Activated T-helper 1 cell treated with Interleukin-2 at 50 U/mL for 16 hours (primary cell): ENCODE results near the gene DRC7.
"Not testable (repeated sequence)": the region's sequence is repeated elsewhere in the genome, so short reads cannot be mapped to it uniquely, and the experiment has no call there.

ENCODE experiments used
- DNase-seq: peaks from one replicate; pipeline ENCODE4 v3.0.0-alpha.2; 2020; ENCODE audit warnings: low read depth

Gene DRC7

DNA sequence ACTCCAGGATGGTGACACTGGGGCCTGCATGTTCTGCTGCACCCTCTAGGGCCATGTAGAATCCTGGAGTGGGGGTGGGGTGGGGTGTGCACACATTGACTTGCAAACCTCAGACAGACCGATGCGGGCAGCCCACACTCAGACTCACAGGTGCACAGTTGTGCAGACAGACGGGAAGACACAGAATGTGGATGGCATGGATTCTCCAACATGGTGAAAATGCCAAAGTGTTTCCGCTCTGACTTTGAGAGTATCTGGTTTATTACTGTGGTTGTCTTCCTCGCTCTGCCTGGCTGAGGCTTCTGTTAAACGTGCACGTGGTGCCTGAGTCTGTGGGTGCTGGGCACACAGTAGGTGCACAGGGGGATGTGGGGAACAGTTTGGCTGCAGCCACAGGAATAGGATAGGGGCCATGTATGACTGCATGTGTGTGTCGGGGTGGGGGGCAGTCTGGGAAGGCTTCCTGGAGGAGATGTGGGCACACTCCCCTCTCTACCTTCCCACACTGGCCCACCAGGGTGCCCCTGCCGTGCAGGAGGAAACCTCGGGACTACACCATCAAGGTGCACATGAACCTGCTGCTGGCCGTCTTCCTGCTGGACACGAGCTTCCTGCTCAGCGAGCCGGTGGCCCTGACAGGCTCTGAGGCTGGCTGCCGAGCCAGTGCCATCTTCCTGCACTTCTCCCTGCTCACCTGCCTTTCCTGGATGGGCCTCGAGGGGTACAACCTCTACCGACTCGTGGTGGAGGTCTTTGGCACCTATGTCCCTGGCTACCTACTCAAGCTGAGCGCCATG lies 35.5 kb upstream of the DRC7 start:
- DNase-seq: no peak

- no peak for DNase-seq
These were observed 33.7 kb upstream of the DRC7 start for GRCh38 chr16:57660715-57661463.

DNA sequence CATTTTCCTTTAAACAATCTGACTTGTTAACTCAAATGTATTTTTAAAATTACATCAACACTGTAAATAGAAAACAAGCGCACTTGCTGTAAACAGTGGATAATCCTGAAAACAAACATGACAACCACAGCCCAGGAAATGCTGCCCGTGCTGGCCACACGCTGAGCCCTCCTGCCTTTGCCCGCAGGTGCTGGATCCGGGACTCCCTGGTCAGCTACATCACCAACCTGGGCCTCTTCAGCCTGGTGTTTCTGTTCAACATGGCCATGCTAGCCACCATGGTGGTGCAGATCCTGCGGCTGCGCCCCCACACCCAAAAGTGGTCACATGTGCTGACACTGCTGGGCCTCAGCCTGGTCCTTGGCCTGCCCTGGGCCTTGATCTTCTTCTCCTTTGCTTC lies 33.1 kb upstream of the DRC7 start:
- DNase-seq: no peak

- DNase-seq: no peak
These were observed 32.4 kb upstream of the DRC7 start for GRCh38 chr16:57661936-57662906.

GRCh38 chr16:57663436-57663835 lies 31.2 kb upstream of the DRC7 start:
- no peak for DNase-seq

GRCh38 chr16:57663917-57664661 lies 30.5 kb upstream of the DRC7 start:
- DNase-seq: no peak

DNA sequence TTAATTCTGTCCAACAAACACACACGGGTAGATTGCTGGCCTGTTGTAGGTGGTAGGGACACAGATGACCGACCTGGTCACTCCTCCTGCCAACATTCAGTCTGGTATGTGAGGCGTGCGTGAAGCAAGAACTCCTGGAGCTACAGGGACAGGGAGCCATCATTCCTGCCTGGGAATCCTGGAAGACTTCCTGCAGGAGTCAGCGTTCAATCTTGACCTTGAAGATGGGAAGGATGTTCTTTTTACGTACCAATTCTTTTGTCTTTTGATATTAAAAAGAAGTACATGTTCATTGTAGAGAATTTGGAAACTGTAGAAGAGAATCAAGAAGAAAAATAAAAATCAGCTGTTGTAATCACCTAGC lies 30.0 kb upstream of the DRC7 start:
- DNase-seq: no peak

GRCh38 chr16:57665541-57665940 lies 29.1 kb upstream of the DRC7 start:
- no peak for DNase-seq

GRCh38 chr16:57666353-57667047 lies 28.1 kb upstream of the DRC7 start:
- no peak for DNase-seq

DNA sequence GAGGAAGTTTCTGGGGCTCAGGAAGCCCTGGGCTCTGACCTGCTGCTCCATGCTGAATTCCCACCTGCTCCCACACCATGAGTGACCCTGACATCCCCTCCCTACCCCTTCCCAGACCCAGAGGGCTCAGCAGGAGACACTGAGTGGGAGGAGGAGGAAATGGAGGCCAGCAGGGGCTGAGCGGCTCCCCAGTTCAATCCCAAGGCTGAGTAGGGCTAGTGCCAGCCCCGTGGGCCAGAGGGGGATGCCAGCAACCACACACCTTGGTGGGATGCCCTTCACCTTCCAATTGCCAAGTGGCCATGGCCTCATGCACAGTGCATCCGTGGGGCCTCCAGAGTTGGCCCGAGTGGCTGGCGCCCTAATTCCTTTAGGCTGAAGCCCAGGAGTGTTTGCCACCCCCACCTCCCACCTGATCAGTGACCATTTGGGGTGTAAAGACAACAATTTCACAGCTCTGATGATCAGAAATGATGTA lies 27.5 kb upstream of the DRC7 start:
- DNase-seq: no peak

GRCh38 chr16:57667526-57668262 lies 26.9 kb upstream of the DRC7 start:
- no peak for DNase-seq

DNA sequence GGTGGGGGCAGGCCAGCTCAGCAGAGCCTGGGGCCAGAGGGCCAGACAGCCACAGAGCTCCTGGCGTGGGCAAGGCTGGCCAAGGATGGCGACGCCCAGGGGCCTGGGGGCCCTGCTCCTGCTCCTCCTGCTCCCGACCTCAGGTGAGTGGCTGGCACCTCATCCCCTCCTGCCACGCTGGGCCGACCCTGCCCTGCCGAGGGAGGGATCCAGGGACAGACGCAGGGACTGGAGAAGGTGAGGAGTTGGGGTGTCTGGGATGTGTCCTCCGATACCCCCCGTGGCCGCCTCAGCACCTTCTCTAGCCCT lies 26.4 kb upstream of the DRC7 start, which contains the start of gene ADGRG3:
Gene ADGRG3 (plus strand): TSS at position 44 of the 309 bp plus-strand sequence. CDS start 42 bp downstream, at position 86.
- no peak for DNase-seq

DNA sequence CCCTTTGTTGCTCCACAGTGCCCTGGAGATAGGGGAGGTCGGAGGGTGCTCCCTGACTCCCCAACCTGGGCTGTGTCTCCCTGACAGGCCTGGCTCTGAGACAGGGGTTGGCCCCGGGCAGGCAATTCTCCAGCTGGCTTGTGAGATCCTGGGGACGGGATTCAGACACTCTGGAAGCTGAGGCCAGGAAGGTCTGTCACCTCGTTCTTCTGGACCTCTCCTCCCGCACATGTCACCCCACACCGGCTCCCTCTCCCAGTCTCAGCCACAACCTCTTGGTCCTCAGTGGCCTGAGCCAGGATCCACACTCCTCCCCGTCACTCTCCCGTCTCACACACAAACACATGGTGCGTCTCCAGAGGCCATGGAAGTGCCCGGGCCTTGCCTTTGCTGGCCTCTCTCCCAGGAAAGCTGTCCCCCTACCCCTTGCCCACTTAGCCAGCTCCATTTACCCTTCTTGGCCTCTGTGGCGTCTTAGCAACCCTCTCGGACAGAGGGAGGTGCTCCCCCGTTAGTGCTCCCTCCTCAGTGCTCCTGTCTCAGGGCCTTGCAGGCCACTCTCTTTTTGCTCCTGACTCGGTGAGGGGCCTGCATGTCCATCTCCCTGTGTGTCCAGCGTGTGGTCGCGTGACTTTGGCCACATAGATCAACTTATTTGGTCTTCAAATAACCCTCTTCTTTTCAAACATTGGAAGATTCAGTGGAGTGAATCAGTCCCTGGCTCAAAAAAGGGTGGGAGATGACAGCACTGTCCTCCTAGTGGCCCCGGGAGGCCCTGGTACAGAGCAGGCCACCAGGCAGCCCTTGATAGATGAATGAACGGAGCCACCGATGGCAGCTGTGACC lies 25.8 kb upstream of the DRC7 start:
- DNase-seq: no peak

DNA sequence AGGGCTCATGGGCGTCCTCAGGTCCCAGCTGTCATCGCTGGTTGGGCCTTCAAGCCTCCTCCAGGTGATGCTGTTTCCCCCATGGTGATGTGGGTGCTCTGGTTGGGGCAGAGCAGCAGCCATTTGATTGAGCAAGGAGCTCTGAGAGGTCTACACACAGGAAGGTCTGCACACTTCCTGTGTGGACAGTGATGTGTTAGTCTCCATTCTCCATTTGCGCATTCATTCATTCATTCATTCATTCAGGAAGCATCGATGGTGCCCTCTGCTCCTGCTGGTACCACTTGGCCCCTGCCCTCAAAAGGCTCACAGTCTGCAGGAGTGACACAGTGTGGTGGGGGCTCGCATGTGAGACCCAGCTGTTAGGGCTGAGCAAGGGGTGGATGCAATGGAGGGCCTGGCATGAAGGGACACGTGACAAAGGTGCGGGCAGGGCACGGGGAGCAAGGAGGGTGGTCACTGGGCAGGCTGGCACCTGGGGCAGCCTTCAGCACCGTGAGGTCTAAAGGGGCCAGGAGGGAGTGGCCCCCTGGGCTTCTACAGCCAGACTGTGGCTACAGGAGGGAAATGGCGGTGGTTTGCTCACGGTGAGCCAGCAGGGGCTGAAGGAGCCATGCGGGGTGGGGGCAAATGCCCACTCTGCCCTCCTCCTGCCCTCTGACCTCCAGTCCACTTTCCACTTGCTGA lies 25.0 kb upstream of the DRC7 start:
- DNase-seq: no peak

- no peak for DNase-seq
These were observed 24.4 kb upstream of the DRC7 start for GRCh38 chr16:57670196-57670595.

DNA sequence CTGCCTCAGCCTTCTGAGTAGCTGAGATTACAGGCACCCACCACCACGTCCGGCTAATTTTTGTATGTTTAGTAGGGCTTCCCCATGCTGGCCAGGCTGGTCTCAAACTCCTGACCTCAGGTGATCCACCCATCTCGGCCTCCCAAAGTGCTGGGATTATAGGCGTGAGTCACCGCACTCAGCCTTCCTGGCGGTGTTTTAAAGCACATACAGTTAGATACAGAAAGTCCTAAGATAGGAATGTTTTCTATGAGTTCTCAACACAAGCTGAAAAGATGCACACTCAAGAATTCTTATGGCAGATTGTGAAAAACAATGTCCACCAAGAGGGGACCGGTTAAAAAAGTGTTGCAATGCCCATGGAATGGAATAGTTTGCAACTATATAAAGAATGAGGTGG lies 23.2 kb upstream of the DRC7 start:
- DNase-seq: not testable (repeated sequence)

GRCh38 chr16:57672416-57672815 lies 22.2 kb upstream of the DRC7 start:
- no peak for DNase-seq

- DNase-seq: no peak
These were observed 21.8 kb upstream of the DRC7 start for GRCh38 chr16:57672824-57673223.
